Naive thymus-derived CD4-positive, alpha-beta T cell (primary cell): ENCODE measurements around the gene EMILIN2. TPM values are rescaled to one million over a fixed set of nuclear protein-coding genes. Genes with fewer than 3 reads are reported as not detected.
"Not testable (repeated sequence)": the region's sequence is repeated elsewhere in the genome, so short reads cannot be mapped to it uniquely, and the experiment has no call there.

Experiments
- ATAC-seq: fragments of 150-1000 bp; cut with Tn5 transposase; 2 replicates; pipeline ENCODE4 v1.10.0; 2021; ENCODE audit warnings: mild to moderate bottlenecking, moderate library complexity
- CTCF ChIA-PET: fragments of 350-600 bp; sonication (Branson Sonifier 250); formaldehyde crosslinking; loops from one replicate; lab custom pipeline; 2021; ENCODE audit warnings: antibody characterized with exemption; lab: Charles Lee
- POLR2A ChIA-PET: fragments of 350-600 bp; sonication (Branson Sonifier 250); formaldehyde crosslinking; loops from one replicate; lab custom pipeline; 2021; ENCODE audit warnings: antibody characterized with exemption, inconsistent platforms; lab: Charles Lee
- DNase-seq, 9 donors: peaks; one replicate each; pipeline versions ENCODE4 v3.0.0 to v3.0.0-alpha.2; 2020 to 2022; ENCODE audit warnings: mixed read lengths in 1 of 9
- H3K27ac ChIP-seq: one replicate; pipeline ENCODE4 v1.7.0; 2013; ENCODE audit warnings: mild to moderate bottlenecking, low read depth, low read length, moderate library complexity
- H3K27me3 ChIP-seq, 2 donors: one replicate each; pipeline ENCODE4 v1.7.0; 2013; ENCODE audit warnings: low read length in 2 of 2, mild to moderate bottlenecking in 2 of 2, moderate library complexity in 2 of 2; ENCODE audit not compliant: control insufficient read depth in 2 of 2, insufficient read depth in 2 of 2
- H3K36me3 ChIP-seq, 3 experiments: 1 replicate in 2 of 3; 2 replicates in 1 of 3; pipeline ENCODE4 v1.7.0; 2013; ENCODE audit warnings: low read length in 3 of 3, mild to moderate bottlenecking in 3 of 3, moderate library complexity in 1 of 3; ENCODE audit not compliant: insufficient read depth in 3 of 3, control insufficient read depth in 2 of 3
- H3K4me1 ChIP-seq, 2 donors: one replicate each; pipeline ENCODE4 v1.7.0; 2013; ENCODE audit warnings: low read length in 2 of 2, mild to moderate bottlenecking in 2 of 2, moderate library complexity in 1 of 2; ENCODE audit not compliant: control insufficient read depth in 2 of 2, insufficient read depth in 2 of 2
- H3K4me3 ChIP-seq: 2 replicates; pipeline ENCODE4 v1.7.0; 2013; ENCODE audit warnings: mild to moderate bottlenecking, low read length
- H3K9me3 ChIP-seq, 3 experiments: 1 replicate in 2 of 3; 2 replicates in 1 of 3; pipeline ENCODE4 v1.7.0; 2013; ENCODE audit warnings: low read length in 3 of 3; ENCODE audit not compliant: control insufficient read depth in 2 of 3
- H3K27ac Mint-ChIP-seq, 9 donors: one replicate each; pipeline ENCODE4 v1.8.0; 2020 to 2022; ENCODE audit warnings: mixed read lengths in 9 of 9, mild to moderate bottlenecking in 8 of 9, moderate library complexity in 5 of 9, inconsistent platforms in 2 of 9
- H3K27me3 Mint-ChIP-seq, 5 donors: one replicate each; pipeline ENCODE4 v1.8.0; 2021 to 2022; ENCODE audit warnings: mixed read lengths in 5 of 5, mild to moderate bottlenecking in 1 of 5
- H3K36me3 Mint-ChIP-seq, 5 donors: one replicate each; pipeline ENCODE4 v1.8.0; 2020 to 2022; ENCODE audit warnings: mixed read lengths in 5 of 5, mild to moderate bottlenecking in 3 of 5, inconsistent platforms in 1 of 5
- H3K4me1 Mint-ChIP-seq, 7 donors: one replicate each; pipeline ENCODE4 v1.8.0; 2020 to 2022; ENCODE audit warnings: mixed read lengths in 7 of 7, mild to moderate bottlenecking in 3 of 7, inconsistent platforms in 1 of 7
- H3K4me3 Mint-ChIP-seq, 10 donors: one replicate each; pipeline ENCODE4 v1.8.0; 2020 to 2022; ENCODE audit warnings: mild to moderate bottlenecking in 10 of 10, mixed read lengths in 10 of 10, moderate library complexity in 6 of 10, inconsistent platforms in 2 of 10
- H3K9me3 Mint-ChIP-seq, 11 donors: one replicate each; pipeline ENCODE4 v1.8.0; 2020 to 2022; ENCODE audit warnings: mixed read lengths in 11 of 11, mild to moderate bottlenecking in 4 of 11, inconsistent platforms in 1 of 11, moderate library complexity in 1 of 11
- intact Hi-C, 2 donors: fragments of 100-400 bp; cut with micrococcal nuclease; formaldehyde crosslinking; loops; one replicate each; pipeline ENCODE4 v1.15.1; 2023
- polyA plus RNA-seq, 2 donors: library from polyadenylated mRNA; unstranded; fragments of 300-500 nt; fragmentation: Illumina TruSeq; gene quantifications; one replicate each; pipeline ENCODE4 v1.2.3, GENCODE V29; 2021
- total RNA-seq, 6 experiments: library from RNA in 5 of 6; stranded (reverse) in 5 of 6; gene quantifications; 1 replicate in 5 of 6; 2 replicates in 1 of 6; pipeline ENCODE4 v1.2.3 and lab custom pipeline; 2021 to 2026

The EMILIN2 gene
- total RNA-seq (10 to 100 TPM in 3 of 5 experiments, 1 to 10 TPM in 2; 6.2 to 51.1 (median 16.9) TPM), polyA plus RNA-seq (1 to 10 TPM; 2.9 to 3.4 TPM), total RNA-seq (lab: John Stamatoyannopoulos, UW) (4.2 reads per million, percentile 21 among the genes with 10 or more reads in this experiment)

GRCh38 chr18:2846636-2847316 lies at the start of gene EMILIN2:
EMILIN2 (plus strand) TSS chr18:2847006; CDS start chr18:2847189, 183 bp downstream.
- peaks cover 10 to 15% of the 10 kb centered on the region in 2 donors for H3K27me3 ChIP-seq
- peak within 1 kb of the TSS; percentile 81 to 93 (median 90) for H3K4me3 Mint-ChIP-seq
- ATAC-seq = peak; percentile 79
- H3K27ac ChIP-seq = no peak within 1 kb of the TSS
- H3K4me3 ChIP-seq = peak within 1 kb of the TSS; percentile 54
- H3K4me1 ChIP-seq = peaks cover 0 to 12% of the 10 kb centered on the region in 2 donors
- H3K36me3 Mint-ChIP-seq = peaks cover 0 to 8% (median 0%) of the 10 kb centered on the region in 5 donors
- H3K27ac Mint-ChIP-seq = peak within 1 kb of the TSS in 5 of 9 donors; percentile 22 to 91 (median 65)
- no peaks in the 10 kb centered on the region for H3K9me3 ChIP-seq
- intact Hi-C loops = loop anchor here (1.0 to 5.0 kb wide), 3 partner anchors 39 to 60 kb away; no protein-coding TSS in a partner anchor
- H3K27me3 Mint-ChIP-seq = peaks cover 19 to 55% (median 46%) of the 10 kb centered on the region in 5 donors
- peaks cover 0 to 5% (median 0%) of the 10 kb centered on the region in 11 donors for H3K9me3 Mint-ChIP-seq
- peak; percentile 22 to 52 (median 35) for DNase-seq
- H3K4me1 Mint-ChIP-seq = peaks cover 17 to 28% (median 21%) of the 10 kb centered on the region in 7 donors
- CTCF ChIA-PET = no interaction called here
- POLR2A ChIA-PET = interaction anchor here (0.7 kb wide), 1 partner anchor 215 kb away, joined by 3 read pairs; no protein-coding TSS in a partner anchor
- H3K36me3 ChIP-seq = no peaks in the 10 kb centered on the region

GRCh38 chr18:2797951-2798350 lies 48.9 kb upstream of the EMILIN2 start:
- ATAC-seq (no peak), DNase-seq (no peak)
- Histone ChIP-seq H3K4me3 (no peak overlapping the region), H3K27ac (no peak overlapping the region), H3K36me3 (peaks cover 14 to 64% (median 33%) of the 10 kb centered on the region in 3 experiments), H3K4me1 (no peaks in the 10 kb centered on the region), H3K27me3 (no peaks in the 10 kb centered on the region), H3K9me3 (no peaks in the 10 kb centered on the region)
- H3K4me3 Mint-ChIP-seq = no peak overlapping the region
- peaks cover 3 to 21% (median 9%) of the 10 kb centered on the region in 7 donors for H3K4me1 Mint-ChIP-seq
- H3K36me3 Mint-ChIP-seq = peaks cover 18 to 71% (median 44%) of the 10 kb centered on the region in 5 donors
- H3K27ac Mint-ChIP-seq = peak overlapping the region in 3 of 9 donors; percentile 6 to 48 (median 41)
- no peaks in the 10 kb centered on the region for H3K9me3 Mint-ChIP-seq
- no peaks in the 10 kb centered on the region for H3K27me3 Mint-ChIP-seq
- CTCF ChIA-PET = no interaction called here
- intact Hi-C loops = loop anchor here in 1 of 2 donors (5.0 to 10.0 kb wide), 2 partner anchors 53 to 189 kb away; no protein-coding TSS in a partner anchor
- POLR2A ChIA-PET = no interaction called here

GRCh38 chr18:2799369-2799768 lies 47.4 kb upstream of the EMILIN2 start:
- Mint-ChIP-seq H3K27ac (peak overlapping the region in 4 of 9 donors; percentile 26 to 89 (median 64)), H3K36me3 (peaks cover 17 to 66% (median 49%) of the 10 kb centered on the region in 5 donors), H3K9me3 (no peaks in the 10 kb centered on the region), H3K4me1 (peaks cover 3 to 19% (median 9%) of the 10 kb centered on the region in 7 donors), H3K27me3 (no peaks in the 10 kb centered on the region), H3K4me3 (no peak overlapping the region)
- Histone ChIP-seq H3K4me3 (no peak overlapping the region), H3K36me3 (peaks cover 13 to 61% (median 32%) of the 10 kb centered on the region in 3 experiments), H3K27ac (no peak overlapping the region), H3K27me3 (no peaks in the 10 kb centered on the region), H3K9me3 (no peaks in the 10 kb centered on the region), H3K4me1 (no peaks in the 10 kb centered on the region)
- CTCF ChIA-PET = no interaction called here
- ATAC-seq = no peak
- intact Hi-C loops = loop anchor here in 1 of 2 donors (5.0 to 10.0 kb wide), 2 partner anchors 55 to 188 kb away; no protein-coding TSS in a partner anchor
- POLR2A ChIA-PET = no interaction called here
- no peak for DNase-seq

- Mint-ChIP-seq H3K4me1 (no peaks in the 10 kb centered on the region), H3K4me3 (no peak overlapping the region), H3K27ac (peak overlapping the region in 6 of 9 donors; percentile 15 to 81 (median 56)), H3K36me3 (peaks cover 8 to 21% (median 19%) of the 10 kb centered on the region in 5 donors), H3K9me3 (peaks cover 6 to 30% (median 10%) of the 10 kb centered on the region in 11 donors), H3K27me3 (no peaks in the 10 kb centered on the region)
- Histone ChIP-seq H3K27me3 (no peaks in the 10 kb centered on the region), H3K27ac (no peak overlapping the region), H3K4me3 (no peak overlapping the region), H3K4me1 (no peaks in the 10 kb centered on the region), H3K36me3 (peaks cover 0 to 6% (median 1%) of the 10 kb centered on the region in 3 experiments), H3K9me3 (peaks cover 0 to 6% (median 0%) of the 10 kb centered on the region in 3 experiments)
- POLR2A ChIA-PET = no interaction called here
- DNase-seq (no peak), ATAC-seq (no peak)
- intact Hi-C loops = loop anchor here (2.0 to 5.0 kb wide), 2 partner anchors 41 to 101 kb away; partner anchors contain the start of gene EMILIN2 (in 1 of the 2)
- CTCF ChIA-PET = interaction anchor here (1.0 kb wide), 1 partner anchor 98 kb away, joined by 3 read pairs; no protein-coding TSS in a partner anchor
These were observed 40.5 kb upstream of the EMILIN2 start for GRCh38 chr18:2805970-2806943.

- H3K27me3 ChIP-seq, CTCF ChIA-PET, H3K27me3 Mint-ChIP-seq, H3K36me3 ChIP-seq, ATAC-seq, H3K4me1 ChIP-seq, H3K4me1 Mint-ChIP-seq, DNase-seq, H3K27ac ChIP-seq, H3K4me3 ChIP-seq, H3K9me3 ChIP-seq: not testable (repeated sequence)
- Mint-ChIP-seq H3K36me3 (peaks cover 8 to 34% (median 21%) of the 10 kb centered on the region in 5 donors), H3K9me3 (peaks cover 12 to 54% (median 29%) of the 10 kb centered on the region in 11 donors), H3K4me3 (peak overlapping the region in 1 of 10 donors; percentile 15), H3K27ac (peak overlapping the region in 2 of 9 donors; percentile 2 to 48)
- intact Hi-C loops = loop anchor here in 1 of 2 donors (5.0 kb wide), 1 partner anchor 39 kb away; the partner anchor contains the start of gene EMILIN2
- POLR2A ChIA-PET = interaction anchor here (0.7 kb wide), 1 partner anchor 10 kb away, joined by 3 read pairs; no protein-coding TSS in a partner anchor
These were observed 38.2 kb upstream of the EMILIN2 start for GRCh38 chr18:2808640-2809039.
